HG02981 (cell line): ENCODE measurements around the gene CNBD2.
"Not testable (repeated sequence)": the region's sequence is repeated elsewhere in the genome, so short reads cannot be mapped to it uniquely, and the experiment has no call there.

Experiments used
- ATAC-seq: cut with Tn5 transposase; IDR thresholded peaks from one replicate; pipeline ENCODE4 v1.9.1; 2021; ENCODE audit warnings: mild to moderate bottlenecking, moderate library complexity; ENCODE audit not compliant: unreplicated experiment

The CNBD2 gene

GRCh38 chr20:36018208-36018988 lies 50.0 kb downstream of the CNBD2 start:
- no peak for ATAC-seq

DNA sequence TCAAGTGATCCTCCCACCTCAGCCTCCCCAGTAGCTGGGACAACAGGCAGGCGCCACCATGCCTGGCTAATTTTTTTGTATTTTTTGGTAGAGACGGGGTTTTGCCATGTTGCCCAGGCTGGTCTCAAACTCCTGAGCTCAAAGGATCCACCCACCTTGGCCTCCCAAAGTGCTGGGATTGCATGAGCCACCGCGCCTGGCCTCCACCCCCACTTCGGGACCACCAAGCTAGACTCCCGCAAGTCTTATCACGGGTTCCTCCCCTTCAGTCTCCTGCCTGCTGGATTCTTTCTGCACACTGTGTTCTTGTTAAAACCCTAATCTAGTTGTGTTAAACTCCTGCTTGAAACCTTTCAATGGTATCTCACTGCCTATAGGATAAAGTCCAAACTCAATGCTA lies 57.7 kb downstream of the CNBD2 start:
- ATAC-seq, result not testable (repeated sequence)

DNA sequence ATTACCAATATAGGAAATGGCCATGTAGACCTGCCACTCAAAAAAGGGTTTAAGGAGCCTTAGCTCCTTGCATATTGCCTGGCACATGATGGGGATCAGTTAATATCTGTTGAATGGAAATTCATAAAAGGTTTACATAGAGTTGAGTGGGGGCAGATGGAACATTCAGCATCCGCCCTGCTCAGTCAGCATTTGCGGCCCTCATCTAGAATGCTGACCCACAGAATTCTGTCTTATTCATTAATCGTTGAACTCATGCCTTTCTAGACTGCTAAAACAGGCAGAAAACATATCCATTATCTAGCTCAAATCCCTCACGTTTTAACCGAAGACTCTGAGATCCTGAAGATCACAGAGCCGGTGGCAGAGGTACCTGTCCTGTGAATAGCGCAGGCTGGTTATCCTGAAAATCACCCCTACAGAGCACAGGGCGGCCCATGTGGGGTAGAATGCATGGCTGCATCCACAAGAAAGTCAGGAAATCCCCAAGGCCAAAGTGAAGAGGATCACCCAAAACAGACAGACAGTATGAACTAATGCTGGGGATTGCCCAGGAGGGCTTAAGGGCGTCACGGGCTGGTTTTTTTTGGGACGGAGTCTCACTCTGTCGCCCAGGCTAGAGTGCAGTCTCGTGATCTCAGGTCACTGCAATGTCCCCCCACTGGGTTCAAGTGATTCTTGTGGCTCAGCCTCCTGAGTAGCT lies 59.9 kb downstream of the CNBD2 start:
- no peak for ATAC-seq

DNA sequence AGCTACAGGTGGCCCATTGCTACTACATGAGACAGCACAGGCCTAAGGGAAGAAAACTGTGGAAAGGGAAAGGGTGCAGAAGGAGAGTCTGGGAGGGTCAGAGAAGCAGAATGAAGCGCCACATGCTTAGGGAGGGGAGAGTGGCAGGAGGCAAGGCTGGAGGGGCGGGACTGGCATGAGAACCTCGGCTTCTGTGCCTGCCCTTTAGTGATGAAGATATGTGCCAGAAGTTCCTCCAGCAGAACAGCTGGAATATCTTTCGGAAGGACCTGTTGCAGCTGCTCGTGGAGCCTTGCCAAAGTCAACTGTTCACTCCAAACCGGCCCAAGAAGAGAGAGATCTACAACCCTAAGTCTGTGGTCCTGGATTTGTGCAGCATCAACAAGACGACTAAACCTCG lies 61.8 kb downstream of the CNBD2 start:
- no peak for ATAC-seq

DNA sequence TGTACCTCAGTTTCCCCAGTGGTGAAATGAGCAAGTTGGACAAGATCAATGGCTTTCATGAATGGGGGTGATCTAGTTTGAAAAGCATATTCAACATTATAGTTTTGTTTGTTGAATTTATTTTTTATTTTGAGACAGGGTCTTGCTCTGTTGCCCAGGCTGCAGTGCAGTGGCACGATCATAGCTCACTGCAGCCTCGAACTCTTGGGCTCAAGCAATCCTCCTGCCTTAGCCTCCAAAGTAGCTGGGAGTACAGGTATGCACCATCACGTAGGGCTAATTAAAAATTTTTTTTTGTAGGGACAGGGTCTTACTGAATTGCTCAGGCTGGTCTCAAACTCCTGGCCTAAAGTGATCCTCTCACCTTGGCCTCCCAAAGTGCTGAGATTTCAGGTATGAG lies 63.4 kb downstream of the CNBD2 start:
- no peak for ATAC-seq

DNA sequence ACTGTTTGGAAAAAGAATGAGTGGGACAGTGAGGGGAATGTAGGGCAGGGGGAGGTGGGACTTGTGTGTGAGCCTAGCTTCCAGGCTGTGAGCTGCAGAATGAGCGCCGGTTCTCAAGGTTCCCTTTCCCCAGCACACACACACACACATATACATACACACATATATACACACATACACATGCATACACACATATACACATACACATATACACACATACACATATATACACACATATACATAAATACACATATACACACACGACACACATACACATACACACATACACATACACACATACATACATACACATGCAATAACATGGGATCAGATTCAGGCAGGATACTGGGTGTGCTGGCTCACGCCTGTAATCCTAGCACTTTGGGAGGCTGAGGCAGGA lies 66.5 kb downstream of the CNBD2 start:
- ATAC-seq, result no peak

DNA sequence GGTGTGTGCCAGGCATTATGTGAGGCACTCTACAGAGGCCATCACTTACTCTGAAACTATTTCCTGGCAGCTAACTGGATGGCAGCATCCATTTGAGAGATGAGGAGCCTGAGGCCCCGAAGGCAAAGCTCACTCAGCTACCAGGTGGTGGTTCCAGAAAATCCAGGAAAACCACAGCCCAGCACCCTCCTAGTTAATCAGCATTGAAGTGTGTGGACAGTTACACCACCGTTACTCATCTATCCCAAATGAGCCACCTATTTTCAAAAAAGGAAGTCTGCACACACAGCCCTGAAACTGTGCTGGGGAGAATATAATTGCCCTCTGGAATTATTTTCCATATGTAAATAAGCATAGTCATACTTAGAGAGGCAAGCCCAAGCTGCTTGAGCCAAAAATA lies 67.4 kb downstream of the CNBD2 start:
- no peak for ATAC-seq

GRCh38 chr20:36036688-36037087 lies 68.3 kb downstream of the CNBD2 start:
- no peak for ATAC-seq

GRCh38 chr20:36040571-36040970 lies 72.2 kb downstream of the CNBD2 start:
- ATAC-seq, result no peak

DNA sequence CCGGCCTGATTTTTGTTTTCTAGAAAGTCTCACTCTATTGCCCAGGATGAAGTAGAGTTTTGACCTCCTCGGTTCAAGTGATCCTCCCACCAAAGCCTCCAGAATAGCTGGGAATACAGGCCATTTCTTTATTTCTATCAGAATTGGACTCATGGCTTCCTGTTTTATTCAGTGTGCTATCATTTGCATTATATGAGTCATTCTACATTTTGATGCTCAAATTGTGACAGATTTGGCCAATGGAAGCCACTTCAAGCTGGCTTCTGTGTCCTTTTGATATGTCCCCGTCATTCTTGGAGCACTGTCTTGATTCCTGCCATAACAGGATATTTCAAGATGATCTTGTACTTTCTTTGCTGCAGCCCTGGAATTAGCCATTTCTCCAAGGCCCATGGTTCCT lies 75.1 kb downstream of the CNBD2 start:
- ATAC-seq, result no peak

- no peak for ATAC-seq
Measured at GRCh38 chr20:36043892-36044515, 75.6 kb downstream of the CNBD2 start.

DNA sequence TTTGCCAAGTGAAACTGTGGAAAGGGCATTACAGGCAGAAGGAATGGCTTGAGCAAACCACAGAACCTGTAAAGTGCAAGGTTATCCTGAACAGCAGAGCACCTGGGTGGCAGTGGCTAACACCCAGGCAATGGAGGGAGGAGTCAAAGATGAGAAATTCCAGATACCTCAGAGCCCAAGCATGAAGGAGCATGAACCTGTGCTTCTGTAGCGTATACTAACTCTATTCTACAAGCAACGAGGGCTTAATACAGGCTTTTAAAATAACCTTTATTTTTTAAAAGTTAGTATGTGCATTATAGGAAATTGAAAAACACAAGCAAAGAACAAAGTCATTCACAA lies 77.0 kb downstream of the CNBD2 start:
- no peak for ATAC-seq

DNA sequence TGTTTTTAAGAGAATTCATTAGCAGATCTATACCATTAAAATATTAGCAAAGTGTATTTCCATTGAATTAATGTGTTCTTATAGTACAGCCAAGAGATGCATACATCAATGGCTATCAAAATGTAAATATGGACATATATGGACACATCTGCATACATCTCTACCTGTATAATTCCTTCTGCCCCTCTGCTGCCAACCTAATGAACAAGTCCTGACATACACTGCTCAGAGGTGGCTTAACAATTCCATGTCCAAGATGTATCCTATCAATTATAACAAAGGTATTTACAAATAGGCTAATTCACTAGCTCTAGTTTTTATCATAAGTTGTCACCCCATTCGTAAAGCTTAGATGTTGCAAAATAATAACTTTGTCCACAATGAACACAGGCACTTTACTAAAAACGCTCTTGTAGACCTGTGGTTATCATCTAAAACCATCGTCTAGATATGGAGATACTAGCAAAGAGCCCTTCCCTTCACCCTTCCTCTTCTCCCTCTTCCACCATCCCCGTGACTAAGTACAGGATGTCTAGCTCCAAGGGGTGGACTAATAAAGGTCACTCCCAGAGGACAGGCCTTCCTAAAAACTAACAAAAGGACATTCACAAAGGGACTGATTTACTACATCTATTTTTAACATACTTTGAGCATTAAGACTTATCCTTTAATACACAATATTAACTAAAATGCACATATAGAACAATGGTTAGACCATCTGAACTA lies 77.8 kb downstream of the CNBD2 start:
- not testable (repeated sequence) for ATAC-seq

- ATAC-seq, result not testable (repeated sequence)
Measured at GRCh38 chr20:36049408-36049807, 81.0 kb downstream of the CNBD2 start.

DNA sequence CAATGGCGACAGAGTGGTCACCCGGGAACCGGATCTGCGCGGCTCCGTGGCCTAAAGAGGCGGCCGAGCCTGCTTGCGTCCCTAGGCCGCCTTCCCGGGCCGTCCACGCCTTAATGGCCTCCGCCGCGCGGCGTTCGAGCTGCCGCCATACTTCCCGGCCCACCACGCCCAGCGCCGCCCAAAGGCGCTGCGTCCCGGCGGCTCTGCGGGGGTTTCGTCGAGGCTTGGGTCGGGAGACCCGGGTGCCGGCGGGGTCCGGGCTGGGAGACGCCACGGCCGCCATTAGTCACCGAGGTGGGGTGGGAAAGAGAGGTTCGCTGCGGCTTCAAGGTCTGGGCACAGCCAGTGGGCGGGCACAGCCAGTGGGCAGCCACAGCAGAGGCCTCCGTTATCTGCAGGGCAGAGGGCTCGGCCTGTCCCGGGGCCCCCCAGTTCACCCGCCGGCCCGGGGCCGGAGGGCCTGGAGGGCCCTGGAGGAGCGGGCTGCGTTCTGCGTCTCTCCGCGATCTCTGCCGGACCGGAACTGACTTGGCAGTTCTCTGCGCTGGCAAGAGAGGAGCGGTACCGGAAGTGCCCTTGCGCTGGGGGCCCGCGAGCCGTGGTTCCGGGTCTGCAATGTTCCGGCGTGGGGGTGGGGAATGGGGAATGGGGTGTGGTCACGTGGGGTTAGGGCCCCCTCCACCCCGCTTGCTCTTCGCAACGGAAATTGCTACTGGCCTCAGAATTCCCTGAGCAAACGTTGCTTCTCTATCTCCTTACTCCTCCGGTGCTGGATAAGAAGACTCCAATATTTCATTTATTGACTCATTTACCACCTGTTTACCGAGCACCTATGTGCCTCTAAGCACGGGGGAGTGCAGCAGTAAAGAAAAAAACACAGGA lies 82.3 kb downstream of the CNBD2 start:
- peak; percentile 95 for ATAC-seq

GRCh38 chr20:36051318-36052116 lies 83.1 kb downstream of the CNBD2 start:
- ATAC-seq, result no peak

GRCh38 chr20:36052117-36052513 lies 83.7 kb downstream of the CNBD2 start:
- ATAC-seq, result no peak

DNA sequence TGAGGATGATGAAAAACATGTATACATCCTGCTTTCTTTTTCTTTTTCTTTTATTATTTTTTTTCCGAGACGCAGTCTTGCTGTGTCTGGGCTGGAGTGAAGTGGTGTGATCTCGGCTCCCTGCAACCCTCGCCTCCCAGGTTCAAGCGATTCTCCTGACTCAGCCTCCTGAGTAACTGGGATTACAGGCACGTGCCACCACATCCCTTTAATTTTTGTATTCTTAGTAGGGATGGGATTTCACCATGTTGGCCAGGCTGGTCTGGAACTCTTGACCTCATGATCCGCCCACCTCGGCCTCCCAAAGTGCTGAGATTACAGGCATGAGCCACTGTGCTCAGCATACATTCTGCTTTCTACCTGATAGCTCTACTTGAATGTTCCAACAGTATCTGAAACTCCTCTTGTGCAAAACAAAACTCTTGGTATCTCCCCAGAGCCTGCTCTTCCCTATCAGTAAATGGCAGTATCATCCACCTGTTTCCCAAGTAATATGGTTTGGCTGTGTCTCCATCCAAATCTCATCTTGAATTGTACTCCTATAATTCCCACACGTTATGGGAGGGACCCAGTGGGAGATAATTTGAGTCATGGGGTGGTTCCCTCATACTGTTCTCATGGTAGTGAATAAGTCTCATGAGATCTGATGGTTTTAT lies 85.6 kb downstream of the CNBD2 start:
- not testable (repeated sequence) for ATAC-seq

DNA sequence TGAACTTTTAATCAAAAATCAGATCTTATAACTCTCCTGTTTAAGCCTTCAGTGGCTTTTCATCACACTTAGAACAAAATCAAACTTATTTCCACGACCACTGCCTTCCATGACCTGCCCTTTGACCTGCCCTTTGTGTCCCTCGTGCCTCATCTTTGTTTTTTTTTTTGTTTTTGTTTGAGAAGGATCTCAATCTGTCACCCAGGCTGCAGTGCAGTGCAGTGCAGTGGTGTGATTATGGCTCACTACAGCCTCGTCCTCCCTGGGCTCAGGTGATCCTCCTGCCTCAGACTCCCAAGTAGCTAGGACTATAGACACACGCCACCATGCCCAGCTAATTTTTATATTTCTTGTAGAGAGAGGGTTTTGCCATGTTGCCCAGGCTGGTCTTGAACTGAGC lies 86.8 kb downstream of the CNBD2 start:
- ATAC-seq, result no peak
